GM21529 (cell line): ENCODE data around the gene PEX6.
"Not testable (repeated sequence)": the region's sequence is repeated elsewhere in the genome, so short reads cannot be mapped to it uniquely, and the experiment has no call there.

Experiments
- ATAC-seq: cut with Tn5 transposase; IDR thresholded peaks from one replicate; pipeline ENCODE4 v1.9.1; 2021; ENCODE audit not compliant: unreplicated experiment

PEX6 gene

DNA sequence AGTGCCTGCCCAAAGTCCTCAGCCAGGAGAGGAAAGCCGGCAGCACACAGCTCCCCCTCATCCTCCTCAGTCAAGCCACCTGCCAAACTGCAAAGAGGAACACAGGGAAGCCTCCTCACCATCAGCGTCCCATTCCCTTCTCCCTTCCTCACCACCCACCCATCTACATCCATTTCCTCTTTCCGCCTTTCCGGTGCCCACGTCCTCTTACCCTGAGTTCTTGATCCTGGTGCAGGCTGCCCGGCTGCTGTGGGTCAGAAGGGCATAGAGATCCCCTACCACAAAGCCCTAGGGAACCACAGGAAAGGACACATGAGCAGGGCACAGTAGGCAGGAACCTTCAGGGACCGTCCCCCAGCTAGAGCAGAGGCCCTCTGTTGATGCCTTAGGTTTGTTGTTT is 12.4 kb downstream of the PEX6 start:
- ATAC-seq: no peak

GRCh38 chr6:42963855-42964605 is 15.0 kb downstream of the PEX6 start:
- ATAC-seq: no peak

DNA sequence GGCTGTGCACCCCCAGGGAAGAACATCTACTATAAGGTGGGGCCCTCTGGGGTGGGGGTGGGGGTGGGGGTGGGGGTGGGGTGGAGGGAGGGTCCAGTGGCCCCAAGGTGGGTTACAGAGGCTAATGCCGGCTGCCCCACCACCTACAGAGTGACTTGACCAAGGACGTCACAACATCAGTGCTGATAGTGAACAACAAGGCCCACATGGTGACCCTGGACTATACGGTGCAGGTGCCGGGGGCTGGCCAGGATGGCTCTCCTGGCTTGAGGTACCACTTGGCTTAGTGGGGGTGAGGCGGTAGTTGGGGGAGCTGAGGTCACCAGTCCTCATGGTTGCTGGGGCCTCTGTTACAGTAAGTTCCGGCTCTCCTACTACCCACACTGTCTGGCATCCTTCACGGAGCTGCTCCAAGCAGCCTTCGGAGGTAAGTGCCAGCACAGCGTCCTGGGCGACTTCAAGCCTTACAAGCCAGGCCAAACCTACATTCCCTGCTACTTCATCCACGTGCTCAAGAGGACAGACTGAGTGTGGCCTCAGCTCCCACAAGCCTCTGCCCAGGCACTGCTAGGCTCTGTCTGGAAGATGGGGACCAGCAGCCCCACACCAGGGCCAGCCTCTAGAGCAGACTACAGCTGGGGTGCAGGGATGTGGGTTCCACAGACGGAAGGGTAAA is 15.7 kb downstream of the PEX6 start:
- ATAC-seq: no peak

DNA sequence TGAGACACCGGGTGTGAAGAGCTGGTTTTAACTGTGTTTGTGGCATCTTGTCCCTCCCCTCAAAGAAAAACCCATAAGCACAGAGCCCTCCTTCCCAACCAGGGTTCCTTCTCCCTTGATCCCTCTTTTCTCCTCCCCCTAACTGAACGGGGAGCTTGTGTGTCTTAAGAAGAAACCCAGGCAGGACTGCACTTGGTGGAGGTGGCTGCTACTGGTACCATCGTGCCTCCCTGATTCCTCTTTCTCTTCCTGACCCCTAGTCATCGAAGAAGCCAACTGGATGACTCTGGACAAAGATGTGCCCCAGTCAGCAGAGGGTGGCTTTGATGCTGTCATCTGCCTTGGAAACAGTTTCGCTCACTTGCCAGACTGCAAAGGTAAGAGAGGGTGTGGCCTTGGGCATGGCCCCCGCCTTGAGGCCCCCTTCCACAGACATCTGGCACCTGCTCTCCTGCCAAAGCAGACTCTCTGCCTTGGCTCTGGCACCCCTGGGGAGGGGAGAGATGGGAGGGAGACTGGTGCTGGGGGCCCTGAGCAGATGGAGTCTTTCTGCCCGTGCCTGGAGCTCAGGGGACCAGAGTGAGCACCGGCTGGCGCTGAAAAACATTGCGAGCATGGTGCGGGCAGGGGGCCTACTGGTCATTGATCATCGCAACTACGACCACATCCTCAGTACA is 16.3 kb downstream of the PEX6 start:
- no peak for ATAC-seq

DNA sequence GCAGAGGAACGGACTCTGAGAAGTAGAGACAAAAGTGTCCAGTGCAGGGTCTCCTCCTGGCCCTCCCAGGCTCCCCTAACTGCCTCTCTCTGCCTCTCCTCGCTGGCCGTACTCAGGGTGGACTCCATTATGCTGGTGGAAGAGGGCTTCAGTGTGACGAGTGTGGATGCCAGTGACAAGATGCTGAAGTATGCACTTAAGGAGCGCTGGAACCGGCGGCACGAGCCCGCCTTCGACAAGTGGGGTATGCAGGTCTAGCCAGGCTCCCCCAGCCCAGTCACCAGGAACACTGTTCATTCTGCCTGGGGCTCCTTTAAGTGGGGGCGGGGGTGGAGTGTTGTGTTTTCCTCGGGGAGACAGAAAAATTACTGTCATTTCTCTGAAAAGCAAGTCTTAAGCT is 16.9 kb downstream of the PEX6 start:
- ATAC-seq: no peak

DNA sequence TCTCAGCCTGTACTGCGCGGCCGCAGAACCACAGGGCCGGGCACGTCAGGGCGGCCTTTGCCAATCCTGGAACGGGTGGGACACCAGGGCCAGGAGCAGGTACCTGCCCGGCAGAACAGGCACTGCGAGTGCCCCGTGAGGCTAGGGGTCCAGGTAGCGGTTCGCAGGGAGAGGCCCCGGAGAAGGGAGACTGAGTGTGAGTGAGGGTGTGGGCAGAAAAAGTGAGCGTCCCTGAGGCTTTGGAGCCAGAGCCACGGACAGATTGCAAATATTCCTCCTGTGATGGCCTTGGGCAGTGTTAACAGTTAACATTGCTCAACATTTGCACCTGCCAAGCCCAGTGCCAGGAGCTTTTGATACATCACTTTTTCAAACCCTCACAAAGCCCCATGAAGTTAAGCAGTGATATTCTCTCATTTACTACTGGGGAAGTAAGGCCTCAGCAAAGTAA is 17.9 kb downstream of the PEX6 start:
- no peak for ATAC-seq

- ATAC-seq: no peak
These were observed 18.6 kb downstream of the PEX6 start, which contains the start of gene GNMT for GRCh38 chr6:42960243-42961019. Gene GNMT, plus strand, starts transcription at chr6:42960754. Its CDS starts 14 bp downstream, at chr6:42960768.

DNA sequence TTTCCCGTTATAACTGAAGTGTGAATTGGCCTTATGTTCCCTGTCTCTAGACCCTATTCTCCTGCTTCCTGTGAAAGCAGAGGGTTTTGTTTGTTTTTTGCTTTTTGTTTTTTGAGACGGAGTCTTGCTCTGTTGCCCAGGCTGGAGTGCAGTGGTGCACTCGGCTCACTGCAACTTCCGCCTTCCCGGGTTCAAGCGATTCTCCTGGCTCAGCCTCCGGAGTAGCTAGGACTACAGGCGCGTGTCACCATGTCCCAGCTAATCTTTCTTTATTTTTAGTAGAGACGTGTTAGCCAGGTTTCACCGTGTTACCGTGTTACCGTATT is 19.1 kb downstream of the PEX6 start:
- no peak for ATAC-seq

- no peak for ATAC-seq
These were observed 20.9 kb downstream of the PEX6 start for GRCh38 chr6:42958125-42958524.

DNA sequence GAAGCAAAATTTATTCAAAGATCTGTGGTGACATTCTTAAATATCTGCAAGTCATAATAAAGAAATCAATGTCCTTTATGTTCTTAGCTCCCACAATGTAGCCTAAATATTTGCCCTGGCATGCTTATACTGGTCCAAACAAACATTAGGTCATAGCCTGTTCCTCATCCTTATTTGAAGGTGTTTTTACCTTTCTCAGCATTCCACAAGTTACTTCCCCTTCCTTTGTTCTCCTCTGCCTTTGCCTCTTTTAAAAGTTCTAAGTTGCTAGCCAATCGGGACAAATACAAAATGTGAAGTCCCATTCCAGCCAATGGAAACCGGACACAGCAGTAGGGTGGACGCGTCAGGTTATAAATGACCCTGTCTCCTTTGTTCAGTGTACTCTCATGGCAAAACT is 24.6 kb downstream of the PEX6 start:
- not testable (repeated sequence) for ATAC-seq

GRCh38 chr6:42952389-42952788 is 26.6 kb downstream of the PEX6 start:
- no peak for ATAC-seq

GRCh38 chr6:42947950-42948349 is 31.0 kb downstream of the PEX6 start:
- no peak for ATAC-seq

DNA sequence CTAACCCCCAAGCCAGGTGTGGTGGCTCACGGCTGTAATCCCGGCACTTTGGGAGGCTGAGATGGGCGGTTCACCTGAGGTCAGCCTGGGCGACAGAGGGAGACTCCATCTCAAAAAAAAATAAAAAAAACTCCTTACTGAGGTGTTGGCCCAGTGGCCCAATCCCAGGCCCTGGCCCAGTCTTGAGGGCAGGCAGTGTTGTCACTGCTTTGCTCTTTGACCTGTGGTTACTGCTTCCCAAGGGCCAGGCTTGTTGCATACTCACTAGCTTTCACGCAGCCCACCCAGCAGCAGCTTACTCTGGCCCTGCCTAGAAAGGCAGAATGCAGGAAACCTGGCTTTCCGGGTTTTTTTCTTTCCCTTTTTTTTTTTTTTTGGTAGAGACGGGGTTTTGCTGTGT is 36.5 kb downstream of the PEX6 start:
- no peak for ATAC-seq

DNA sequence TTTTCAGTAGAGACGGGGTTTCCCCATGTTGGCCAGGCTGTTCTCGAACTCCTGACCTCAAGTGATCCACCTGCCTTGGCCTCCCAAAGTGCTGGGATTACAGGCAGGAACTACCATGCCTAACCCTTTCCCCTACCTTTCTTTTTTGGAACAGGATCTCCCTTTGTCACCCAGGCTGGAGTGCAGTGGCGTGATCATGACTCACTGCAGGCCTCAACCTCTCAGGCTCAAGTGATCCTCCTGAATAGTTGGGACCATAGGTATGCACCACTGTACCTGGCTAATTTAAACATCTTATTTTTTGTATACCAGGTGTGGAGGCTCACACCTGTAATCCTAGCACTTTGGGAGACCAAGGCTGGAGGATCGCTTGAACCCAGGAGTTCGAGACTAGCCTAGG is 37.6 kb downstream of the PEX6 start:
- not testable (repeated sequence) for ATAC-seq

- no peak for ATAC-seq
These were observed 38.4 kb downstream of the PEX6 start for GRCh38 chr6:42940493-42941045.

- no peak for ATAC-seq
These were observed 39.2 kb downstream of the PEX6 start for GRCh38 chr6:42939810-42940167.

DNA sequence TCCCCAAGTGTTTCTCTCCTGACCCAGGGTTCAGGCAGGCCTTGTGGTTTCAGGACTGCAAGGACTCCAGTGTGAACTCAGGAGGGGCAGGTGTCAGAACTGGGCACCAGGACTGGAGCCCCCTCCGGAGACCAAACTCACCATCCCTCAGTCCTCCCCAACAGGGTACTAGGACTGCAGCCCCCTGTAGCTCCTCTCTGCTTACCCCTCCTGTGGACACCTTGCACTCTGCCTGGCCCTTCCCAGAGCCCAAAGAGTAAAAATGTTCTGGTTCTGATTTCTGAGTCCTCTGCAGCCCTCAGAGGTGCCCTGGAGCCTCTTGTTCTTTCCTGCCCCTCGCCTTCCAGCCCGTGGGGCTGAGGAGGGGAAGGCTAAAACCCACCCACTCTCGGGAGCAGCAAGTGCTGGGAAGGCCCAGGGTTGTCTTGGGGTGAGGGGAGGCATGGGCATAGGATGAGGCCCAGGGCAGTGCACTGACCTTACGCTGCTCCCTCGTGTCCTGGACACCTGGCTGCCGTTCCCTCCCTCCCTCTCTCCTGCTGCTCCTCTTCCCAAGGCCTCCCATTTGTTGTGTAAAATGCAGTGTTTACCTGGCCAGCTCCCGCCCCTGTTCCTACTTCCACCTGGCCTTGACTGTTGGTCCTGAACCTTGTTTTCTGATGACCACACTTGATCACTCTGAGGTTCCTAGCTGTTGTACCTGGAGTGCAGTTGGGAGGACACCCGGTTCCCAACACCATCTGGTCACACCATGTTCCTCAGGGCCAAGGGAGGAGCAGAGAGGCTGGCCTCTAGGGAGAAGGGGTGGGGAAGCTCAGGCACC is 39.8 kb downstream of the PEX6 start:
- no peak for ATAC-seq

DNA sequence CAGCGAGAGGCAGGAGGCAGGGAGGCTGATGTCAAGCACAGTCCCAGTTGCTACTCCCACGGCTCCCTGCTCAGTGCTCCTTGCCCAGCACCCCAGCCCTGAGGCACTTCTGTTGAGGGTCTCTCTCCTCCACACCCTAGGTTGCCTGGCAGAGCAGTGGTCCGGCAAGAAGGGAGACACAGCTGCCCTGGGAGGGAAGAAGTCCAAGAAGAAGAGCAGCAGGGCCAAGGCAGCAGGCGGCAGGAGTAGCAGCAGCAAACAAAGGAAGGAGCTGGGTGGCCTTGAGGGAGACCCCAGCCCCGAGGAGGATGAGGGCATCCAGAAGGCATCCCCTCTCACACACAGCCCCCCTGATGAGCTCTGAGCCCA is 40.6 kb downstream of the PEX6 start:
- no peak for ATAC-seq

DNA sequence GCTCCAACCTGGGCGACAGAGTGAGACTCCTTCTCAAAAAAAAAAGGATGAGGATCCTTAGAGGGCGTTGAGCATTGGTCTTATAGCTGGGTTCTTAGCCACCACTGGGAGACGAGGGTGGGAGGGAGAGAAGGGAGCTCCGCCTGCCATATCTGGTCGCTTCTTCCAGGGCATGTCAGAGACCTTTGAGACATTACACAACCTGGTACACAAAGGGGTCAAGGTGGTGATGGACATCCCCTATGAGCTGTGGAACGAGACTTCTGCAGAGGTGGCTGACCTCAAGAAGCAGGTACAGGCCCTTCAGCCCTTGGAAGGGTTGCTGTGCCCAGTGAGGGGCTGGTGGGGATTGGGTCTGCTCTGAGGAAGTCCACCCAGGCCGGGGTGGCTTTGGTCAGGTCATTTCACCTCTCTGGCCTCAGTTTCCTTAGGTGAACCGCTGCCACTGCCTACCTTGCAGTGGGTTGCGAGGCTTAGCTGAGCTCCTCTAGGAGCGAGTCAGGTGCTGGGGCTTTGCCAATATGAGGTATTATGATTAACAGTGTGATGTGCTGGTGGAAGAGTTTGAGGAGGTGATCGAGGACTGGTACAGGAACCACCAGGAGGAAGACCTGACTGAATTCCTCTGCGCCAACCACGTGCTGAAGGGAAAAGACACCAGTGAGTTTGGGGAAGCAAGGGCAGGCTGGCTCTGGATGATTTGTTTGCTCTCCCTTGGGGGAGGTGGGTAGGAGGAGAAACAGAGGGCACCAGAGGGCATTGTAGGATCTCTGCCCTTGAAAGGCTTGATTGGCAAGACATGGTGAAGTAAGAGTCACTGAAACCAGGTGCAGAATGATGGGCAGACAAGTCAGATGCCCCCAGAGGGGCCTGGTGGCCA is 41.2 kb downstream of the PEX6 start:
- ATAC-seq: no peak
